ES-I3 (cell line): ENCODE data around the gene ZNF277.

Experiments used
- H3K36me3 ChIP-seq: 2 replicates; pipeline ENCODE4 v1.6.1; 2013; ENCODE audit warnings: mild to moderate bottlenecking, low read length, control low read depth, moderate library complexity; ENCODE audit not compliant: insufficient read depth
- H3K4me1 ChIP-seq: 2 replicates; pipeline ENCODE4 v1.6.1; 2013; ENCODE audit warnings: mild to moderate bottlenecking, control low read depth, low read length; ENCODE audit not compliant: insufficient read depth
- H3K9ac ChIP-seq: 2 replicates; pipeline ENCODE4 v1.6.1; 2013; ENCODE audit warnings: low read depth, mild to moderate bottlenecking, low read length, moderate library complexity
- H3K9me3 ChIP-seq: 2 replicates; pipeline ENCODE4 v1.6.1; 2013; ENCODE audit warnings: mild to moderate bottlenecking, low read length, moderate library complexity; ENCODE audit not compliant: control insufficient read depth, insufficient read depth

ZNF277 gene

GRCh38 chr7:112174192-112174591, 32.3 kb upstream of the ZNF277 start:
- Histone ChIP-seq H3K36me3 (no peaks in the 10 kb centered on the region), H3K4me1 (no peaks in the 10 kb centered on the region; the same call in 1 of the 2 replicates), H3K9me3 (no peaks in the 10 kb centered on the region), H3K9ac (no peak overlapping the region)

GRCh38 chr7:112176241-112176640, 30.3 kb upstream of the ZNF277 start:
- Histone ChIP-seq H3K36me3 (no peaks in the 10 kb centered on the region), H3K9ac (no peak overlapping the region), H3K4me1 (no peaks in the 10 kb centered on the region; the same call in 1 of the 2 replicates)

GRCh38 chr7:112176693-112177415, 29.6 kb upstream of the ZNF277 start:
- no peak overlapping the region for H3K9ac ChIP-seq
- no peaks in the 10 kb centered on the region for H3K36me3 ChIP-seq
- H3K9me3 ChIP-seq, result no peaks in the 10 kb centered on the region
- no peaks in the 10 kb centered on the region; the same call in 1 of the 2 replicates for H3K4me1 ChIP-seq

More at GRCh38 chr7:112176241-112176640, 30.3 kb upstream of the ZNF277 start:
- no peaks in the 10 kb centered on the region for H3K9me3 ChIP-seq

- Histone ChIP-seq H3K4me1 (no peaks in the 10 kb centered on the region; the same call in 1 of the 2 replicates), H3K9me3 (no peaks in the 10 kb centered on the region), H3K36me3 (no peaks in the 10 kb centered on the region), H3K9ac (no peak overlapping the region)
Observed at GRCh38 chr7:112180223-112180622, 26.3 kb upstream of the ZNF277 start.

GRCh38 chr7:112182749-112183148, 23.7 kb upstream of the ZNF277 start:
- no peak overlapping the region for H3K9ac ChIP-seq
- no peaks in the 10 kb centered on the region for H3K36me3 ChIP-seq
- H3K4me1 ChIP-seq, result no peaks in the 10 kb centered on the region
- H3K9me3 ChIP-seq, result no peaks in the 10 kb centered on the region

- Histone ChIP-seq H3K36me3 (no peaks in the 10 kb centered on the region), H3K9ac (no peak overlapping the region), H3K4me1 (no peaks in the 10 kb centered on the region), H3K9me3 (no peaks in the 10 kb centered on the region)
Observed at GRCh38 chr7:112183266-112183665, 23.2 kb upstream of the ZNF277 start.

GRCh38 chr7:112184455-112184854, 22.0 kb upstream of the ZNF277 start:
- no peaks in the 10 kb centered on the region for H3K36me3 ChIP-seq
- no peaks in the 10 kb centered on the region for H3K4me1 ChIP-seq
- H3K9ac ChIP-seq, result no peak overlapping the region
- H3K9me3 ChIP-seq, result no peaks in the 10 kb centered on the region

GRCh38 chr7:112185005-112185834, 21.3 kb upstream of the ZNF277 start:
- no peak overlapping the region for H3K9ac ChIP-seq
- no peaks in the 10 kb centered on the region for H3K9me3 ChIP-seq
- no peaks in the 10 kb centered on the region for H3K4me1 ChIP-seq
- H3K36me3 ChIP-seq, result no peaks in the 10 kb centered on the region

GRCh38 chr7:112186300-112186699, 20.2 kb upstream of the ZNF277 start:
- H3K4me1 ChIP-seq, result no peaks in the 10 kb centered on the region
- H3K9me3 ChIP-seq, result no peaks in the 10 kb centered on the region

GRCh38 chr7:112188257-112188656, 18.2 kb upstream of the ZNF277 start:
- no peaks in the 10 kb centered on the region for H3K36me3 ChIP-seq
- H3K9ac ChIP-seq, result no peak overlapping the region
- no peaks in the 10 kb centered on the region; the same call in 1 of the 2 replicates for H3K4me1 ChIP-seq
- no peaks in the 10 kb centered on the region for H3K9me3 ChIP-seq

More at GRCh38 chr7:112186300-112186699, 20.2 kb upstream of the ZNF277 start:
- Histone ChIP-seq H3K9ac (no peak overlapping the region), H3K36me3 (no peaks in the 10 kb centered on the region)

GRCh38 chr7:112189691-112190090, 16.8 kb upstream of the ZNF277 start:
- H3K4me1 ChIP-seq, result no peaks in the 10 kb centered on the region; the same call in 1 of the 2 replicates
- no peak overlapping the region for H3K9ac ChIP-seq

GRCh38 chr7:112190120-112190519, 16.4 kb upstream of the ZNF277 start:
- Histone ChIP-seq H3K4me1 (no peaks in the 10 kb centered on the region; the same call in 1 of the 2 replicates), H3K9ac (no peak overlapping the region), H3K36me3 (no peaks in the 10 kb centered on the region), H3K9me3 (no peaks in the 10 kb centered on the region)

More at GRCh38 chr7:112189691-112190090, 16.8 kb upstream of the ZNF277 start:
- H3K9me3 ChIP-seq, result no peaks in the 10 kb centered on the region
- no peaks in the 10 kb centered on the region for H3K36me3 ChIP-seq

GRCh38 chr7:112192236-112193154, 14.0 kb upstream of the ZNF277 start:
- Histone ChIP-seq H3K36me3 (no peaks in the 10 kb centered on the region), H3K4me1 (no peaks in the 10 kb centered on the region; the same call in 1 of the 2 replicates)

More at GRCh38 chr7:112192236-112193154, 14.0 kb upstream of the ZNF277 start:
- no peaks in the 10 kb centered on the region for H3K9me3 ChIP-seq
- H3K9ac ChIP-seq, result no peak overlapping the region
